A204.1 (cell line): ENCODE measurements around the gene SWAP70.
"Not testable (repeated sequence)": the region's sequence is repeated elsewhere in the genome, so short reads cannot be mapped to it uniquely, and the experiment has no call there.

Experiments used
- FAIRE-seq: peaks from 2 replicates; lab custom pipeline; 2012; peaks lifted over from hg19 to GRCh38; lab: Jason Lieb, UNC

The SWAP70 gene

DNA sequence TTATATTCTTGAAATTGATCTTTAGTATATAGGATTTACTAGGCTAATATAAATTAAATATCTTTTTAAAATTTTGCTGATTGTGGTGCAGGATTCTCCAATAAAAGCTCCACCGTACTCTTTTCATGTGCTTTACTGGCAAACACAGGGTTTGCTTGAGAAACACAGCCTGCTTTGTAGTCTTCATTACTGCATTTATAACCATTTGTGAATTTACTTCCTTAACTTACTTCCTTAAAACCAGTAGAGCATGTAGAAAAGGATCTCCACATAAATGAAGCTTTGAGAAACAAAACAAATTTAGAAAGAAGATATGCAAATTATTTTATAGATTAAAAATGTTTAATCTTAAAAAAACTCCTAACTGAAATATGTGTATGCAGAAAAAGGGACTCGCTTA is 28.8 kb downstream of the SWAP70 start:
- no peak for FAIRE-seq

- no peak for FAIRE-seq
Observed at GRCh38 chr11:9693801-9694553, 30.1 kb downstream of the SWAP70 start.

DNA sequence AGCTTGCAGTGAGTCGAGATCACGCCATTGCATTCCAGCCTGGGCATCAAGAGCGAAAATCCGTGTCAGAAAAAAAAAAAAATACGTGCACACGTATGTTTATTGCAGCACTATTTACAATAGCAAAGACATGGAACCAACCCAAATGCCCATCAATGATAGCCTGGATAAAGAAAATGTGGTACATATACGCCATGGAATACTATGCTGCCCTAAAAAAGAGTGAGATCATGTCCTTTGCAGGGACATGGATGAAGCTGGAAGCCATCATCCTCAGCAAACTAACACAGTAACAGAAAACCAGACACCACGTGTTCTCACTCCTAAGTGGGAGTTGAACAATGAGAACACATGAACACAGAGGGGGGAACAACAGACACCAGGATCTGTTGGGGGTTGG is 31.4 kb downstream of the SWAP70 start:
- FAIRE-seq: not testable (repeated sequence)

- no peak for FAIRE-seq
Observed at GRCh38 chr11:9697766-9698165, 33.9 kb downstream of the SWAP70 start.

GRCh38 chr11:9700105-9700801 is 36.4 kb downstream of the SWAP70 start:
- FAIRE-seq: no peak

GRCh38 chr11:9701799-9702198 is 37.9 kb downstream of the SWAP70 start:
- no peak for FAIRE-seq

- FAIRE-seq: no peak
Observed at GRCh38 chr11:9703280-9703679, 39.4 kb downstream of the SWAP70 start.

DNA sequence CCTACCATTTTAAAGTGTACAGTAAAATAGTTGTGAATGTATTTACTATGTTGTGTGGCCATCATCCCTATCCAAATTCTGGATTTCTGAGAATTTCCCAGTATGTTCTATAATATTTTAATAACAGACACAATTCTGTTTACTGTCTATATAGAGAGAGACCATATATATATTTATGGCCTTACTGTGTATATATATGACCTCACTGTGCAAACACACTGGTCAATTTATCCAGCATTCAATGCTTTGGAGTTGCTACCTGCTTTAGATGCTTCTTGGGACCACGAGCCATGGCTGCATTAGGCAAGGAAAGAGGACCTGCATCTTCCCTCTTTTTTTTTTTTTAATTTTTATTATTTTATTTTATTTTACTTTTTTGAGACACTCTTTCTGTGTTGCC is 40.2 kb downstream of the SWAP70 start:
- FAIRE-seq: no peak

DNA sequence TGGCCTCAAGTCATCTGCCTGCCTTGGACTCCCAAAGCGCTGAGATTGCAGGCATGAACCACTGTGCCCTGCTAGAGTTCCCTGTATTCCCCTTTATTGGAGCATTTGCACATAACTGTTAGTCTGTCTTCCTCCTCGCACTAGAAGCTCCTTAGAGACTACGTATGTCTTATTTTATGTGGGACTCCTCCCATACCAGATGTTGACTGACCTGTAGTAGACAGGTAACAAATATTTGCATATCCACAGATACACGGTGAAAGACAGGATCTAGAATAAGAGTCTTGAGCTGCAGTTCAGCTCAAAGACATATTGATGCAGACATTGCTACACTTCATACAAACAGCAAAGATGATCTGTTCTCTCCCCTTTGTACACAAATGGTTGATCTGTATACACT is 40.7 kb downstream of the SWAP70 start:
- no peak for FAIRE-seq

DNA sequence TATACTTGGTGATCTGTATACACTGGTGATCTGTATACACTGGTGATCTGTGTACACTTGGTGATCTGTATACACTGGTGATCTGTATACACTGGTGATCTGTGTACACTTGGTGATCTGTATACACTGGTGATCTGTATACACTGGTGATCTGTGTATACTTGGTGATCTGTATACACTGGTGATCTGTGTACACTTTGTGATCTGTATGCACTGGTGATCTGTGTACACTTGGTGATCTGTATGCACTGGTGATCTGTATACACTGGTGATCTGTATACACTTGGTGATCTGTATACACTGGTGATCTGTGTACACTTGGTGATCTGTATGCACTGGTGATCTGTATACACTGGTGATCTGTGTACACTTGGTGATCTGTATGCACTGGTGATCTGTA is 41.5 kb downstream of the SWAP70 start:
- FAIRE-seq: not testable (repeated sequence)

DNA sequence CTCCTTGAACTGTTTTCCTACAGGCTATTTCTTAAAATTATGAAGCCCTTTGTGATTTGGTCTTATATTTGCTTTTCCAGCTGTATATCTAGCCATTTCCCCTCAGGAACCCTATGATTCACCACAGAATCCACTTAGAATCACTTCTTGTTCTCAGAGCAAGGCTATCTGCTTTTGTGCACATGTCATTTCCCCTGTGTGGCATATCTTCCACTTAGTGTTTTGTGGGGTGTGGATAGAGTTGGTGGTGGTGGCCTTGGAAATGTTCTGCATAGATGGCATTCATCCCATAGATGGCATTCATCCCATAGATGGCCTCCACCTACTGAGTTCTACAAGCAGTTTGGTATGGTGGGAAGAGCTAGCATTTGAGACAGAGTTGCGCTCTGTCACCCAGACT is 44.7 kb downstream of the SWAP70 start:
- FAIRE-seq: no peak

- FAIRE-seq: no peak
Observed at GRCh38 chr11:9710223-9710622, 46.3 kb downstream of the SWAP70 start.

- FAIRE-seq: no peak
Observed at GRCh38 chr11:9710852-9711251, 47.0 kb downstream of the SWAP70 start.

DNA sequence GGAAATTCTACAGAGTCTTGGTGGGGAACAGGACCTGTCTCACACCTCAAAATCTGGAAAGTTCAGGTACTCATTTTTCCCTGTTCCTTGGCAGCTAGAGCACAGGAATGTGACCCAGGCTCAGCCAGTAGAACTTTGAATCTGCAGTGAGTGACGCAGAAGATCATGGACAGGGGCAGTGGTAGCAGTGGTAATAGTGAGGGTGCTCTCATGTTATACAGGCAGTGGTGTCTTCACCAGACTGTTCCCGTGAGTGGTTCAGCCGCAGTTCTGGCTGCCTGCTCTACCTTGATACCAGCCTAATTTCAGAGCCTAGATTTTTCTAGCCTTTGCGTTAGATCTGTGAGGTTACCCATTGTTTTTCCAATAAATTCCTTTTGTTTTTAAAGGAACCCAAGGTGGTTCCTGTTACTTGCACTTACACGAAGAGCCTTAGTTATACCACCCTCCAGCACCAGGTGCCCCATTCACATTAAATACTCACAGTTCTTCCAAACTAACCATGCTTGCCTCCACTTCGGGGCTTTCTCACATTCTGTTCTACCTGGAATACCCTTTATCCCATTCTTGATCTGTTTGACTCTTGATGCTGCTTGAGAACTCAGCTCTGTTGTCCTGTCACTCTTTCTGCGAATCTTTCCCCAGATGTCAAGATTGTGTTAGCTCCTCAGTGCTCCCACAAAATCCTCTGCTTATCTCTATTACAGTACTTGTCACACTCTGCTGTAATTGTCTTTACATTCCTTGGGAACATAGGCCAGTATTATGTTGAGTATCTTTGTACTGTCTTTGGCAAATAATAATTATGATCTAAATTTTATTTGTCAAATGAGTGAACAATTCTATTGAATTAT is 47.8 kb downstream of the SWAP70 start:
- FAIRE-seq: no peak

GRCh38 chr11:9714272-9714940 is 50.5 kb downstream of the SWAP70 start:
- no peak for FAIRE-seq

- FAIRE-seq: no peak
Observed at GRCh38 chr11:9716275-9717039, 52.6 kb downstream of the SWAP70 start.

DNA sequence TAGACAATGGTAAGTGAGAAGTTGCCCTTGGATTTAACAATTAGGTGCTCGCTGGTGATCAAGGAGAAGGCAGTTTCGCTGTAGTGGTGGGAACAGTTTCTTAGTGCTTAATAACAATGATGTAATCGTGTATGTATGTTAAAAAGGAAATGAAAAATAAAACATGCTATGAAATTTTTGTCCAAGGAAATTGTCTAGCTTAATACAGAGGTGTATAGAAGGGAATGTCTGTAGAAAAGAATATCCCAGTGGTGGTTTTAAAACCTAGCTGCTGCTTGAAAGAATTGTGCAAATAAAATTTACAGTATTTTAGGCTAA is 53.1 kb downstream of the SWAP70 start:
- FAIRE-seq: no peak

DNA sequence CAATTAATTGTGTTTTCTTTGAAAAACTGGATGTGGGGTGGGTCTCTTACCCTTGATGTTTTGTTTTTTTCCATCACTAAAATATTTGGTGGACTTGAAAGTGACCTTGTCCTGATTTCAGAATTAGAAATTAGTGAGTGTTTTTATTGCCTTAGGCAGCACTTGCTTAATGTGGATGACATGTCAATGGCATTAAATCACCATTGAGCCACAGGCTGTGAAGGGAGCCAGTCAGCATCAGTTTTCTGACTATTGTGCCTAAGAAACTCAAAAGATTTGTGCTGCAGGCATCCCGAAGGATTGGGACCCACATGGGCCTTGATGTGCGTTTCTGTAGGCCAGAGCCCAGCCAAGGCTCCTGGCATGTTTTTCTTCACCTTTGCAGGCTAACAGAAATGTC is 53.8 kb downstream of the SWAP70 start:
- no peak for FAIRE-seq

- no peak for FAIRE-seq
Observed at GRCh38 chr11:9718147-9718546, 54.3 kb downstream of the SWAP70 start.

GRCh38 chr11:9719566-9720289 is 55.9 kb downstream of the SWAP70 start:
- no peak for FAIRE-seq

GRCh38 chr11:9720290-9720630 is 56.4 kb downstream of the SWAP70 start:
- no peak for FAIRE-seq
